PC-3 (cell line): ENCODE results near the gene KTN1. TPM values are rescaled to one million over a fixed set of nuclear protein-coding genes. Genes with fewer than 3 reads are reported as not detected.

ENCODE experiments used
- ATAC-seq: fragments of 200-7000 bp; cut with Tn5 transposase; 2 replicates; pipeline ENCODE4 v1.9.1; 2020; ENCODE audit warnings: mild to moderate bottlenecking, moderate library complexity
- BruUV-seq: library from RNA; stranded (reverse); fragments of 400-500 nt; replicated peaks from 2 replicates; lab custom pipeline; 2021; lab: Mats Ljungman, UMichigan
- CTCF ChIA-PET: fragments of 300-600 bp; sonication (Branson Sonifier 250); formaldehyde crosslinking; loops from one replicate; lab custom pipeline; 2022; ENCODE audit warnings: antibody characterized with exemption; lab: Charles Lee
- POLR2A ChIA-PET: fragments of 300-600 bp; sonication (Branson Sonifier 250); formaldehyde crosslinking; loops from one replicate; lab custom pipeline; 2022; ENCODE audit warnings: antibody characterized with exemption; ENCODE audit not compliant: unreplicated experiment; lab: Charles Lee
- DNase-seq: peaks from one replicate; pipeline ENCODE4 v3.0.0-alpha.2; 2015
- H2AFZ ChIP-seq: fragments of 300-600 bp; sonication (generic); 2 replicates; pipeline ENCODE4 v1.6.0; 2016; ENCODE audit warnings: antibody characterized with exemption, low read length
- H3F3A ChIP-seq: fragments of 300-600 bp; sonication (generic); one replicate; pipeline ENCODE4 v1.6.0; 2017; ENCODE audit warnings: antibody characterized with exemption, low read length, control low read depth, mild to moderate bottlenecking; ENCODE audit not compliant: unreplicated experiment
- H3K27ac ChIP-seq: fragments of 300-600 bp; sonication (generic); 2 replicates; pipeline ENCODE4 v1.5.1; 2016; ENCODE audit warnings: mild to moderate bottlenecking, low read length
- H3K27me3 ChIP-seq: fragments of 300-600 bp; sonication (generic); 2 replicates; pipeline ENCODE4 v1.6.1; 2016; ENCODE audit warnings: low read length, mixed read lengths
- H3K36me3 ChIP-seq: fragments of 300-600 bp; sonication (generic); 2 replicates; pipeline ENCODE4 v1.6.1; 2016; ENCODE audit warnings: low read depth, mixed run types, low read length, mixed read lengths
- H3K4me1 ChIP-seq: fragments of 300-600 bp; sonication (generic); 2 replicates; pipeline ENCODE4 v1.5.1; 2016; ENCODE audit warnings: low read length; ENCODE audit not compliant: insufficient read depth
- H3K4me2 ChIP-seq: fragments of 300-600 bp; sonication (generic); 2 replicates; pipeline ENCODE4 v1.6.0; 2016; ENCODE audit warnings: low read length
- H3K4me3 ChIP-seq: fragments of 300-600 bp; sonication (generic); 2 replicates; pipeline ENCODE4 v1.5.1; 2016; ENCODE audit warnings: mild to moderate bottlenecking, low read length, mixed read lengths
- H3K79me2 ChIP-seq: fragments of 300-600 bp; sonication (generic); 2 replicates; pipeline ENCODE4 v1.6.1; 2017; ENCODE audit warnings: low read length, mixed read lengths
- H3K9ac ChIP-seq: fragments of 300-600 bp; sonication (generic); 2 replicates; pipeline ENCODE4 v1.6.0; 2016; ENCODE audit warnings: mild to moderate bottlenecking, low read length
- H3K9me2 ChIP-seq: fragments of 300-600 bp; sonication (generic); replicated peaks from 2 replicates; pipeline ENCODE4 v1.6.1; 2016; ENCODE audit warnings: mixed run types, low read length, mixed read lengths
- H3K9me3 ChIP-seq: fragments of 300-600 bp; sonication (generic); 2 replicates; pipeline ENCODE4 v1.6.1; 2016; ENCODE audit warnings: low read length, mixed read lengths
- H4K20me1 ChIP-seq: fragments of 300-600 bp; sonication (generic); 2 replicates; pipeline ENCODE4 v1.6.1; 2016; ENCODE audit warnings: low read length, mixed read lengths
- EZH2 ChIP-seq: fragments of 300-600 bp; sonication (generic); IDR thresholded peaks from one replicate; pipeline ENCODE4 v1.6.1; 2017; ENCODE audit warnings: antibody characterized with exemption, mild to moderate bottlenecking, low read length; ENCODE audit not compliant: unreplicated experiment
- EZH2phosphoT487 ChIP-seq: fragments of 300-600 bp; sonication (generic); IDR thresholded peaks from 2 replicates; pipeline ENCODE4 v1.6.1; 2018; ENCODE audit warnings: mild to moderate bottlenecking, antibody characterized with exemption, low read length, borderline replicate concordance
- intact Hi-C: fragments of 100-400 bp; cut with micrococcal nuclease; formaldehyde crosslinking; loops from 2 replicates; pipeline ENCODE4 v1.9.0; 2023
- total RNA-seq: library from RNA; depleted of rRNA; stranded (reverse); fragments of >200 nt; gene quantifications from 2 replicates; pipeline ENCODE4 v1.2.3, GENCODE V29; 2014
- TF ChIP-seq, protein P1 (sequence below): fragments of 300-600 bp; sonication (generic); conservative IDR thresholded peaks from 2 replicates; pipeline ENCODE4 v1.5.1; 2017; ENCODE audit warnings: antibody characterized with exemption, low read depth, mild to moderate bottlenecking, low read length

Gene KTN1
- total RNA-seq, 1 experiment from 2014 or later: 251 TPM

DNA sequence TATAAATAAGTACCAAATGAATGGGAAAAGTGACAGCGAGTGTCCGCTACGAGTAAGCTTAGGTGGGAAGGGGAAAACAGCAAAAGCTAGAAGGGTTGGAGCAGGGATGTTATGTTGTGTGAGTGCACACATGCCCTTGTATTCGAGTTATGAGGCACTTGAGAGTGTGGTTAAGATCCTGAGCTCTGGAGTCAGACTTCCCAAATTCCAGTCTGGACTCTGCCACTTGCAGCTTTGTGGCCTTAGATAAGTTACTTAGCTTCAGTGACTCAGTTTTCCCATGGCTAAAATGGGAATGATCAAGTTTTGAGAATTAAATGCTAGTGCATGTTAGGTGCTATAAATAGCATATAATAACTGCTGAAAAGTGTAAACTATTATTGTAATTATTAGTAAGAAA lies 44.9 kb downstream of the KTN1 start:
- H3K27me3 ChIP-seq: no peaks in the 10 kb centered on the region
- H3K36me3 ChIP-seq: peaks cover 70% of the 10 kb centered on the region
- no peaks in the 10 kb centered on the region for H3K9me3 ChIP-seq
- H3K9ac ChIP-seq: no peak overlapping the region
- no peaks in the 10 kb centered on the region; the same call in 1 of the 2 replicates for H4K20me1 ChIP-seq
- CTCF ChIA-PET: no interaction called here
- 0 out of 2 replicates have a peak, but pooled peaks cover 7% of the 10 kb centered on the region for H3K79me2 ChIP-seq
- DNase-seq (no peak), ATAC-seq (no peak)
- H3K4me2 ChIP-seq: no peak overlapping the region
- H3K27ac ChIP-seq: no peak overlapping the region
- intact Hi-C loops: loop anchor here (5.0 kb wide), 1 partner anchor 43 kb away; the partner anchor contains the start of gene KTN1
- no TSS peak for BruUV-seq
- POLR2A ChIA-PET: no interaction called here
- no peak overlapping the region for H3K4me3 ChIP-seq
- H3F3A ChIP-seq: no peaks in the 10 kb centered on the region
- TF ChIP-seq EZH2phosphoT487: no peak
- TF ChIP-seq EZH2: no peak
- TF ChIP-seq, protein P1, sequence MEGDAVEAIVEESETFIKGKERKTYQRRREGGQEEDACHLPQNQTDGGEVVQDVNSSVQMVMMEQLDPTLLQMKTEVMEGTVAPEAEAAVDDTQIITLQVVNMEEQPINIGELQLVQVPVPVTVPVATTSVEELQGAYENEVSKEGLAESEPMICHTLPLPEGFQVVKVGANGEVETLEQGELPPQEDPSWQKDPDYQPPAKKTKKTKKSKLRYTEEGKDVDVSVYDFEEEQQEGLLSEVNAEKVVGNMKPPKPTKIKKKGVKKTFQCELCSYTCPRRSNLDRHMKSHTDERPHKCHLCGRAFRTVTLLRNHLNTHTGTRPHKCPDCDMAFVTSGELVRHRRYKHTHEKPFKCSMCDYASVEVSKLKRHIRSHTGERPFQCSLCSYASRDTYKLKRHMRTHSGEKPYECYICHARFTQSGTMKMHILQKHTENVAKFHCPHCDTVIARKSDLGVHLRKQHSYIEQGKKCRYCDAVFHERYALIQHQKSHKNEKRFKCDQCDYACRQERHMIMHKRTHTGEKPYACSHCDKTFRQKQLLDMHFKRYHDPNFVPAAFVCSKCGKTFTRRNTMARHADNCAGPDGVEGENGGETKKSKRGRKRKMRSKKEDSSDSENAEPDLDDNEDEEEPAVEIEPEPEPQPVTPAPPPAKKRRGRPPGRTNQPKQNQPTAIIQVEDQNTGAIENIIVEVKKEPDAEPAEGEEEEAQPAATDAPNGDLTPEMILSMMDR: no peak
- no peak overlapping the region for H2AFZ ChIP-seq
- peaks cover 6% of the 10 kb centered on the region; the same call in 1 of the 2 replicates for H3K4me1 ChIP-seq
- H3K9me2 ChIP-seq: no peaks in the 10 kb centered on the region

DNA sequence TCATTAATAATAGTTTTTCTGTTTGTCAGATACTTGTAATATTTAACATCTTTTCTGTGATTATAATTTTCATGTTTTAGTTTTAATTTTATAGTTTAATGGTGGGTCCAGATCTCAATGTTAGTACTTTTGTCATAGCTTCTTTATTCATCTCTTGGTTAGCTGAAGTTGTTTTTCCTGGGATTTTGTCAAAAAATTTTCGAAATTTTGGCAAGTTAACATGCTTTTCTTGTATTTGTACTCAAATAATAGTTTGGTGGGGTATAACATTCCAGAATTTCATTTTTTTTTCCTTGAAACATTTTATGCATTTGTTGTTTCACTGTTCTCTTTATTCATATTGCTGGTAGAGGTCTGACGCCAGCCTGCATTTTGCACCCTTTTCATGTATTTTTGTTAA lies 45.5 kb downstream of the KTN1 start:
- POLR2A ChIA-PET: no interaction called here
- H4K20me1 ChIP-seq: no peaks in the 10 kb centered on the region; the same call in 1 of the 2 replicates
- no TSS peak for BruUV-seq

More for the DNA sequence above, 45.5 kb downstream of the KTN1 start:
- DNase-seq (no peak), ATAC-seq (no peak)
- 0 out of 2 replicates have a peak, but pooled peaks cover 7% of the 10 kb centered on the region for H3K79me2 ChIP-seq
- H3K9me2 ChIP-seq: no peaks in the 10 kb centered on the region
- H3K4me1 ChIP-seq: peaks cover 6% of the 10 kb centered on the region; the same call in 1 of the 2 replicates
- H3K4me2 ChIP-seq: no peak overlapping the region
- CTCF ChIA-PET: interaction anchor here (0.7 kb wide), 1 partner anchor 167 kb away, joined by 5 read pairs; no protein-coding TSS in a partner anchor
- no peak overlapping the region for H3K27ac ChIP-seq
- intact Hi-C loops: loop anchor here (5.0 kb wide), 1 partner anchor 43 kb away; the partner anchor contains the start of gene KTN1
- no peaks in the 10 kb centered on the region for H3K9me3 ChIP-seq
- peaks cover 70% of the 10 kb centered on the region for H3K36me3 ChIP-seq
- no peak overlapping the region for H3K9ac ChIP-seq
- no peak for TF ChIP-seq EZH2
- TF ChIP-seq, protein P1: no peak
- H3K4me3 ChIP-seq: no peak overlapping the region
- H3K27me3 ChIP-seq: no peaks in the 10 kb centered on the region
- no peak overlapping the region for H2AFZ ChIP-seq
- H3F3A ChIP-seq: no peaks in the 10 kb centered on the region
